ENCODE data around the gene MOCS3.

DNA sequence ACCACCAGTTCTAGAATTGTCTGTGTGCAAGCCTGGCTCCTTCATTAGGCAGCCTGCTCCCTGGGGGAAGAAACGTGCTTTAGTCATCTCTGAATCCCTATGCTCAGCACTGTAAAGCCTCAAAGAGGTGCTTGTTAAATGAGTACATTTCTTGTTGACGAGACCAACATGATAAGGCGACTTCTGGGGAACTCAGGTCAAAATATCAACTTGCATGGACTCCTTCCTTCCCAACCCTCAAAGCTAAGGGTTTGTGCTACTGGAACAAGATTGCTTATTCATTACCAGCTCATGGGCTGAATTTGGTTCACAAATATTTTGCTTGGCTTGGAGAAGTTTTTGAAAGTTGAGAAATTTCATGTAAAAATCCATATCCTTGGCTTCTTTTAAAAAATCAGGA, 53.7 kb downstream of the MOCS3 start:
- TF ChIP-seq, protein P1, sequence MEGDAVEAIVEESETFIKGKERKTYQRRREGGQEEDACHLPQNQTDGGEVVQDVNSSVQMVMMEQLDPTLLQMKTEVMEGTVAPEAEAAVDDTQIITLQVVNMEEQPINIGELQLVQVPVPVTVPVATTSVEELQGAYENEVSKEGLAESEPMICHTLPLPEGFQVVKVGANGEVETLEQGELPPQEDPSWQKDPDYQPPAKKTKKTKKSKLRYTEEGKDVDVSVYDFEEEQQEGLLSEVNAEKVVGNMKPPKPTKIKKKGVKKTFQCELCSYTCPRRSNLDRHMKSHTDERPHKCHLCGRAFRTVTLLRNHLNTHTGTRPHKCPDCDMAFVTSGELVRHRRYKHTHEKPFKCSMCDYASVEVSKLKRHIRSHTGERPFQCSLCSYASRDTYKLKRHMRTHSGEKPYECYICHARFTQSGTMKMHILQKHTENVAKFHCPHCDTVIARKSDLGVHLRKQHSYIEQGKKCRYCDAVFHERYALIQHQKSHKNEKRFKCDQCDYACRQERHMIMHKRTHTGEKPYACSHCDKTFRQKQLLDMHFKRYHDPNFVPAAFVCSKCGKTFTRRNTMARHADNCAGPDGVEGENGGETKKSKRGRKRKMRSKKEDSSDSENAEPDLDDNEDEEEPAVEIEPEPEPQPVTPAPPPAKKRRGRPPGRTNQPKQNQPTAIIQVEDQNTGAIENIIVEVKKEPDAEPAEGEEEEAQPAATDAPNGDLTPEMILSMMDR (IDR thresholded peaks at IDR 0.05), result no peak
- no peak for TF ChIP-seq POLR2A (IDR thresholded peaks at IDR 0.05)
